LNCAP (cell line): ENCODE results near the gene PIGU.

ENCODE experiments used
- TF ChIP-seq, protein P1 (sequence below): fragments of 450-650 bp; IDR thresholded peaks from 2 replicates; pipeline ENCODE4 v1.5.1; 2017; ENCODE audit warnings: mild to moderate bottlenecking

PIGU gene

DNA sequence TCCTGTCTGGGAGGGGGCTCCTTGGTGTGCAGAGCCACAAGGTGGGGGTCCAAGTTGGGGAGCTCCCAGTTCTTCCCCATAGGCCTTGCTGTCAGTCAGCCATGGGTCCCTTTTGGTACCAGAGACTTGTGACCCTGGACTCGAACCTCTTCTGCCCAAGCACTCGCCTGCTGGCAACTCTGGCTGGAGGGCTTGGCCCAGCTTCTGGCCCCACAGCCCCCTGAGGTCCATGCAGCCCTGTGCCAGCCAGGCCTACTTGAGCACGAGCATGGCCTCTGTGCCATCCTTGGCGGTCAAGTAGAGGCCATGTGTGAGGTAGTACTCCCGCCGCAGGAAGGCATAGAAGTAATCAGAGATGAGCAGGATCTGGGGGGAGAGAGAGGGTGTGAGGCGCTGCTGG, 116.3 kb downstream of the PIGU start:
- TF ChIP-seq, protein P1, sequence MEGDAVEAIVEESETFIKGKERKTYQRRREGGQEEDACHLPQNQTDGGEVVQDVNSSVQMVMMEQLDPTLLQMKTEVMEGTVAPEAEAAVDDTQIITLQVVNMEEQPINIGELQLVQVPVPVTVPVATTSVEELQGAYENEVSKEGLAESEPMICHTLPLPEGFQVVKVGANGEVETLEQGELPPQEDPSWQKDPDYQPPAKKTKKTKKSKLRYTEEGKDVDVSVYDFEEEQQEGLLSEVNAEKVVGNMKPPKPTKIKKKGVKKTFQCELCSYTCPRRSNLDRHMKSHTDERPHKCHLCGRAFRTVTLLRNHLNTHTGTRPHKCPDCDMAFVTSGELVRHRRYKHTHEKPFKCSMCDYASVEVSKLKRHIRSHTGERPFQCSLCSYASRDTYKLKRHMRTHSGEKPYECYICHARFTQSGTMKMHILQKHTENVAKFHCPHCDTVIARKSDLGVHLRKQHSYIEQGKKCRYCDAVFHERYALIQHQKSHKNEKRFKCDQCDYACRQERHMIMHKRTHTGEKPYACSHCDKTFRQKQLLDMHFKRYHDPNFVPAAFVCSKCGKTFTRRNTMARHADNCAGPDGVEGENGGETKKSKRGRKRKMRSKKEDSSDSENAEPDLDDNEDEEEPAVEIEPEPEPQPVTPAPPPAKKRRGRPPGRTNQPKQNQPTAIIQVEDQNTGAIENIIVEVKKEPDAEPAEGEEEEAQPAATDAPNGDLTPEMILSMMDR = no peak

DNA sequence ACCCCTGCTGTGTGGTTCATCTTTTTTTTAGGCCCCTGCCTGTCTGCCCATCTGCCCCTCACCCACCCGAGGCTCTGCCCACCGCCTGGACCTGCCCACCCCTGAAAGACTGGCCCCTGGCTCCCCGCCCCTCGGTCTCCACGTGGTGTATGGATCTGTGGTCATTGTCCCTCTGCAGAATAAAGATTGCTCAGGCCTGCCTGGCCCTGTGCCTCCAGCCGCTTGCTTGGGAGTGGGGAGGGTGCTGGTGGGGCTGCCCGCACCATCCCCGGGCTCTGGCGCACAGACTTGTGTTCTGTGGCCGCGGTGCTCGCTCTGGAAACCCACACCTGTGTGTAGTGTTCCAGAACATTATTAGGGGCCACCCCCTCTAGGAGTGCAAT, 116.8 kb downstream of the PIGU start:
- TF ChIP-seq, protein P1 = no peak

DNA sequence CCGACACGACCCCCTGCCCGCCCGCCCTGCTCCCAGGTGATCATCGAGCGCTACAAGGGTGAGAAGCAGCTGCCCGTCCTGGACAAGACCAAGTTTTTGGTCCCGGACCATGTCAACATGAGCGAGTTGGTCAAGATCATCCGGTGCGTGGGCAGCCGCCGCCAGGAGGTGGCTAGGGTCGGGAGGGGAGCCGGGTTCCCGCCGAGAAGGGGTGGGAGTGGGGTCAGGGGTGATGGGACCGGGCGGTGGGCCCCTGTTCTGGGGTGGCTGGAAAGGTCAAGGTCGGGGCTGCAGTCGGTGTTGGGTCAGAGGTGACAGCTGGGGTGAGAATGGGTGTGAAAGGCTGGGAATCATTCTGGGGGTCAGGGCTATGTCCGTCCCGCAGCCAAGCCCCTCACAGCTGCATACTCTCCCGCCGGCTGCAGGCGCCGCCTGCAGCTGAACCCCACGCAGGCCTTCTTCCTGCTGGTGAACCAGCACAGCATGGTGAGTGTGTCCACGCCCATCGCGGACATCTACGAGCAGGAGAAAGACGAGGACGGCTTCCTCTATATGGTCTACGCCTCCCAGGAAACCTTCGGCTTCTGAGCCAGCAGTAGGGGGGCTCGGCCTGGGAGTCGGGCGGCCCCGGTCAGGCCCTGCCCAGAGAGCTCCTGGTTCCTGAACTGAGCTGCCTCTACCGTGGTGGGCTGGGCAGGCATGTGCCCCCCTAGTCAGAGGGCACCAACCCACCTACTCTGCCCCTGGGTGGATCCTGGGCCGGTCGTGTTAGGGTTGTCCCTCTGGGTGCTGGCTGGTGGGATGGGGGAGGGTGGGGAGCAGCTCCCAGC, 117.4 kb downstream of the PIGU start:
- TF ChIP-seq, protein P1 = no peak

DNA sequence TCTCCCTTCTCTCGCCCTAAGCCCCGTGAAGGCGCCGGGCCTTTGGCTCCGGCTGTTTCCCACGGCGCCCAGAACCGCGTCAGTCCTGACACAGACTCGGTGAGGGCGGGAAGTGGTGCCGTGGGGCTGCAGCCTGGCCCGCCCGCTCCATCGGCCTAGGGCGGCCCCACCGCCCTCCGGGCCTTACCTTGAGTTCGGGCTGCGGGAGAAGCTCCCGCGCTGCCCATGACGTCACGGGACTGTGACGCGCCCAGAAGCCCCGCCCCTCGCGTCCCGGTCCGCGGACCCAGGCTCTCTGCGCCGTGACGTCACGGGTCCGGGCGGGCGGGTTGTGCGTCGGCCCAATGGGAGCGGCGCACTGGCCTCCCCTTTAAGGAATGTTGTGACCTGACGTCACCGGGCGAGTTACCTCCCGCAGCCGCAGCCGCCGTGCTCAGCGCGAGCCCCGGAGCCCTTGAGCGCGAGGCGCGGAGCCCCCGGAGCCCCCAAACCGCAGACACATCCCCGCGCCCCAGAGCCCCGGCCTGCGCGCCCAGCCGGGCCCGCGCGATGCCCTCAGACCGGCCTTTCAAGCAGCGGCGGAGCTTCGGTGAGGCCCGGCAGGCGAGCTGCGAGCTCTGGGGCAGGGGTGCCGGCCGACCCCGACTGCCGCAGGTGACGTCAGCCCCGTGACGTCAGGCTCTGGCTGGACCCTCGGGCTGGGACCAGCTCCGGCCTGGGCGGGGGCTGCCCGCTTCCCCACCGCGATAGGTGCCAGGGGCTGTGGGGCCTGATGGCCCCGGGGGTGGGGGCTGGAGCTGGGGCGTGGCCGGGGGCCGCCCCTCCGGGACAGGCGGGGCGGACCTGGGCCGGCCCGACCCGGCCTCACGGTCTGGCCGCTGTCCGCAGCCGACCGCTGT, 118.3 kb downstream of the PIGU start, which contains the start of gene MAP1LC3A:
MAP1LC3A (plus strand) TSS at position 399 of the 899 bp plus-strand sequence; CDS start at position 550, 151 bp downstream.
- TF ChIP-seq, protein P1 = no peak

DNA sequence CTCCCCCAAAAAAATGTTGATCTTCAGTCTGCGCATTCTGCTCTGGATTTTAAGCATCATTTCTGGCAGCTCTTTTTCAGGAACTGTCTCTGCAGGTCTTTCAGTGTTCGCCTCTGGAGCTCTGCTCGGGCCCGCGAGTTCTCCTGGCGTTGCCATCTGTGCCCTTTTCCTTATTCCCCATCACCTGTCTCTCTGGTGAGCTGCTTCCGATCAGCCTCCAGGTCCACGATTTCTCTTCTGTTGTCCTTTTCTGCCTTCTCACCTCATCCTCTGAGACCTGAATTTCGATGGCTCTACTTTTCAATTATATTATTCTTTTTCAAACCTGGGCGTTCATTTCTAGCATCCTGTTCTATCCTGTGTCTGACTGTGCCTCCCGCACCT, 119.0 kb downstream of the PIGU start:
- TF ChIP-seq, protein P1 = no peak

DNA sequence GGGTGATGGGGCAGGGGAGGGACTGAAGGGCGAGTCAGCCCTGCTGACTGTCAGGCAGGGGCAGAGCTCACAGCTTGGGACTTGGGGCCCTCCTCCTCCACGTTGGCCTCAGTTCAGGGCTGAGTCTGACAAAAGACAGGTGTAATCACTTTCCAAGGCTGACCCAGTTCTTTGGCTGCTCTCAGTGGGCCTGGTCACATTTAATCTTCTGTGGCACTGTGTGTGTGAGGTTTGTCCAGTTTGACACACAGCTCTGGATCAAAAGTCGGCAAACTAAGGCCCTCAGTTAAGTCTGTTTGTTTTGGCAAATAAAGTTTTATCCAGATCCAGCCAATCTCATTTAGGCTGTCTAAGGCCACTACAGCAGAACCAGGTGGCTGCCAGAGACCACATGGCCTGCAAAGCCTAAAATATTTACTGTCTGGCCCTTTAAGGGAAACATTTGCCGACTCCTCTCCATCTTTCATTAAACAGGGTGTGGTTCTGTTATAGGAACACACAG, 123.5 kb downstream of the PIGU start:
- TF ChIP-seq, protein P1 = no peak

DNA sequence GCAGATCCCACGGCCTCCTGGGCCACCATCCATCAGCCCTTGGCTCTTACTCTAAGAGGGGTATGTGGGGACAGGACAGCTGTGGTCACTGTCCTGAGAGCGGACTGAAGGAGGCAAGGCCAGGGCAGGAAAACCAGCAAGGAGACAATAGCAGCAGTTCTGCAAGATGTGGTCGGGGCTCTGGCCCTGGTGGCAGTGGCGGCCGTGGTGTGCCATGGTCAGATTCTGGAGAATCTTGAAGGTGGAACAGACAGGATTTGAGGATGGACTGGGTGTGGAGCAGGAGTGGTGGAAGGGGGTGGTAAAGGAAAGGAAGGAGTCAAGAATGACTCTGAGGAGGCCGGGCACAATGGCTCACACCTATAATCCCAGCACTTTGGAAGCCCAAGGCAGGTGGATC, 124.3 kb downstream of the PIGU start:
- TF ChIP-seq, protein P1 = no peak
